GM19455 (cell line): ENCODE measurements around the gene IFT74.

Experiments used
- ATAC-seq: cut with Tn5 transposase; IDR thresholded peaks from one replicate; pipeline ENCODE4 v1.9.1; 2021; ENCODE audit not compliant: unreplicated experiment

Gene IFT74

DNA sequence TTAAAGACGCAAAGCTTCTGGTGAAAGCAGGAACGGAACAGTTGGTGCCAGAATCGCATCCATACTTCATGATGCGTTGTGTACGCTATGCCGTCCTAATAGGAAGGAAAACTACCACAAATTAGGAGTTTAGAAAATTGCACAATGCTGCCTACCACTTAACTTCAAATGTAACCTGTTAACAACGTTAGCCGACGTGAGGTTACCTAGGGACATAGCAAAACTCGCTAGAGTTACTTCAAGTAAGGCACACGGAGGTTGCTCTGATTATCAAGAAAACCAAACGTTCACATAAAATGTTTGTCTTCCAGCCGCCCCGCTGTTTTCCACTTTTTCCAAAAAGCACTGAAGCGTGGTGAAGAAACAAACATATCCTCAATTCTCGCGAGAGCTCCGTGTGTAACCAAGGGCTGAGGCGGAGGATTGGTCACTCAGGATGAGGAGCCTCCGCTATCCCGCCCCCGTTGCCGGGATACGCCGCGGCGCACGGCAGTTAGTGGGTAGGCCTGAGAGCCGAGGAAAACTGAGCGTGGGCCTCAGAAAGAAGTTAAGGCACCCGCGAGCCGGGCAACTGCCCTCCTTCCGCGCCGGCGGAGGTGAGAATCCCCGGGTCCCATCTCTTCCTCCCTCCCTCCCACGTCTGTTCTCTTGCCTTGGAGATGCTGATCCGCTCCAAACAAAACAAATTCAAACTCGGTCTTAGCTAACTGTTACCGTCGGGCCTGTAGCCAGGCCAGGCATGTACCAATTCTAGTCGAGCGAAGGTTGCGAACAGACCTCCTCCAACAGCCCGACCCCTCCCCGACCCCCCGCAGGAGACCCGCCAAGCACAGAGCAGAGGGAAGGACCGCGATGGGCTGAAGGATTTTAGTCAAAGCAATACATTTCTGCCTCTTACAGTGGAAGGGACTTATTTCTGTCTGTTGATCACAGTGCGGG, at the start of gene IFT74:
IFT74 (plus strand) TSS at position 492 of the 939 bp plus-strand sequence. CDS start 5,556 bp downstream, outside the sequence.
- peak; percentile 100 for ATAC-seq

DNA sequence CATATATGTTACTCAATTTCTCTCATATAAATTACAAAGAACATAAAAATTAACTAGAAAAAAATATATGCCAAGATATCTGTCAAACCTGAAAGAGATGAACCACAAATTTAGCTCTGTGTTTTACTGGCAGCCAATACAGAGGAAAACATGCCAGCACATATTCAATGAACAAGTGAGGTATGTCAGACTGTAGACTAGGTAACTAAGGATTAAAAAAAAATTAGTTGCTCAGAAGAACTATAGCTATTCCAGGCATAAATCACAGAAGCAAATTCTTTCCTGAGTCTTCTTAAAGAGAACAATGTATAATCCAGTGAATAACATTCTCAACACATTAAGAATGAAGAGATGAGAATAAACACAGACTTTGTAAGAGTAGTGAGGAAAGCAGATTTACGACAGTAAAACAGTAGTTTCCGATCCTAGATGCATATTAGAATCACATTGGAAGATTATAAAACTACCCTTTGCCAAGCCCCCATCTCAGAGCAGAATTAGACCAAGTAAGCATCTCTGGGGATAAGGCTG, 43.0 kb upstream of the IFT74 start:
- no peak for ATAC-seq

DNA sequence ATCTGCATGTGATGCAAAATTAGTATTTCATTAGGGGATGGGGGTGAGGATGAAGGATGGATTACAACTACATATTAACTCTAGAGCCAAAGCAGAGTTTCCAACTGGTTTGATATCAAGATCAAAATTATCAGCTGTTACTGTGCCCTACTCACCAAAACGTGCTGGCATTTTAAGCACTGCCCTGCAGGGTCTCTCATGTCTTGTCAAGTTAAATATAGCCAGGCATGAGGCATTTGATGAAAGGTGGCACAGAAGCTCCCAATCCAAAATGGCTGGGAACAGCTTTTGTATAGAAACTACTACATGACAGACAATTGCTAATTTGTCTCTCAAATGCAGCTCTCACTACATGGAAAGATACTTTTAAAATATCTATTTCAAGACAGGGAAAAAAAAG, 36.5 kb upstream of the IFT74 start:
- no peak for ATAC-seq

DNA sequence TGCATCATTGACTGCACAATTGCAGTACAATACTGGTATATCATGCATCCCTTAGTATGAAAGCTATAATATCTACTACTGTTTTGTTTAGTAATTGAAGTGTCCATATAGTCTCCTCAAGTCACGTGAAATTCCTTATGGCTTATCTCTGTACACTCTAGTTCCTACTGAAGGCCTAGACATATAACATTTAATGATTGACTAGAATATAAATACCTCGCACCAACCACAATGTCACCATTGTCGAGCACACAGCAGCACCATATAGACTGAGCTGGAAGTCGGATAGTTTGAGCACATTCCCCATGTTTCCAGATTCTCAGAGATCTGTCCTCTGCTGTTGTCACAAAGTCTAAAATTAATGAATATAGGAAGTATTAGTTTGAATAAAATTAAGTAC, 30.6 kb upstream of the IFT74 start:
- no peak for ATAC-seq

DNA sequence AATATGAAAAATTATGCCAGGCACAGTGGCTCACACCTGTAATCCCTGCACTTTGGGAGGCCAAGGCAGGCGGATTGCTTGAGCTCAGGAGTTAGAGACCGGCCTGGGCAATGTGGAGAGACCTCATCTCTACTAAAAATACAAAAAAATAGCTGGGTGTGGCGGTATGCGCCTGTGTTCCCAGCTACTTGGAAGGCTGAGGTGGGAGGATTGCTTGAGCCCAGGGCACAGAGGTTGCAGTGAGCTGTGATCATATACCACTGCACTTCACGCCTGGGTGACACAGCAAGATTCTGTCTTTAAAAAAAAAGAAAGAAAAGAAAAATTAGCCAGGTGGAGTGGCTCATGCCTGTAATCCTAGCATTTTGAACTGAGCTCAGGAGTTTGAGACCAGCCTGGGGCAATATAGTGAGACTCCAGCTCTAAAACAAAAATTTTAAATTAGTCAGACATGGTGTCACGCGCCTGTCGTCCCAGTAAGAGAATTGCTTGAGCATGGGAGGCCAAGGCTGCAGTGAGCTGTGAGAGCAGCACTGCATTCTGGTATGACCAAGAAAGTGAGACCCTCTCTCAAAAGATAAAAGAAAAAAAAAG, 27.2 kb upstream of the IFT74 start:
- no peak for ATAC-seq

DNA sequence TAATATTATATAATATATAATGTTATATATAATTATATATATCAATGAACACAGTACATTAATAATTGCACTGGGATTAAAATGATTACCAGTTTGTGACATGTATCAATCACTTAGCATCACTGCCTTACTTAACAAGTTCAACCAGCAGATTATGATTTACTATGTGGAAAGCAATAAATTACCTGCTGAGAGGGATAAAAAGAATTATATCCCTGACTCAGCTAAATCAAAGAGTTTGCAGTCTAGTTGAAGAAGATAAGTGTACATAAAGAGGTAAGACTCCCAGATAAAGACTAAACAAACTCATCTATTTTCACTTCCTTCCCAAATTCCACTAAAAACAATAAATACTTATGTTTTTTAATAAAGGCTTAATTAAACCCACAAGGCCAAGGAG, 20.4 kb upstream of the IFT74 start:
- ATAC-seq: no peak

DNA sequence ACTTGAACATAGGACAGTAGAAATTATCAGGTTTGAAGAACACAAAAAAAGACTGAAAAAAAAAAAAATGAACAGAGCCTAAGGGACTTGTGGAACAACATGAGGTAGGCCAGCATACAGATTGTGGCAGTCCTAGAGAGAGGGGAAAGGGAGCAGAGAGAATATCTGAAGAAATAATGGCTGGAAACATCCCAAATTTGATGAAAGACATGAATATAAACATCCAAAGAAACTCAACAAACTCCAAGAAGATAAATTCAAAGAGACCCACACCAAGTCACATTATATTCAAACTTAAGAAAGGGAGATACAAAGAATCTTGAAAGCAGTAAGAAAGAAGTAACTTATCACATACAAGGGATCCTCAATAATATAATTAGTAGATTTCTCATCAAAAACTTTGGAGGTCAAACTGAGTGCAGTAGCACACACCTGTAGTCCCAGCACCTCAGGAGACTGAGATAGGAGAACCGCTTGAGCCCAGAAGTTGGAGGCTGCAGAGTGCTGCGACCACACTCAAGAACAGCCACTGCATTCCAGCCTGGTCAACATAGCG, 18.3 kb upstream of the IFT74 start:
- no peak for ATAC-seq

DNA sequence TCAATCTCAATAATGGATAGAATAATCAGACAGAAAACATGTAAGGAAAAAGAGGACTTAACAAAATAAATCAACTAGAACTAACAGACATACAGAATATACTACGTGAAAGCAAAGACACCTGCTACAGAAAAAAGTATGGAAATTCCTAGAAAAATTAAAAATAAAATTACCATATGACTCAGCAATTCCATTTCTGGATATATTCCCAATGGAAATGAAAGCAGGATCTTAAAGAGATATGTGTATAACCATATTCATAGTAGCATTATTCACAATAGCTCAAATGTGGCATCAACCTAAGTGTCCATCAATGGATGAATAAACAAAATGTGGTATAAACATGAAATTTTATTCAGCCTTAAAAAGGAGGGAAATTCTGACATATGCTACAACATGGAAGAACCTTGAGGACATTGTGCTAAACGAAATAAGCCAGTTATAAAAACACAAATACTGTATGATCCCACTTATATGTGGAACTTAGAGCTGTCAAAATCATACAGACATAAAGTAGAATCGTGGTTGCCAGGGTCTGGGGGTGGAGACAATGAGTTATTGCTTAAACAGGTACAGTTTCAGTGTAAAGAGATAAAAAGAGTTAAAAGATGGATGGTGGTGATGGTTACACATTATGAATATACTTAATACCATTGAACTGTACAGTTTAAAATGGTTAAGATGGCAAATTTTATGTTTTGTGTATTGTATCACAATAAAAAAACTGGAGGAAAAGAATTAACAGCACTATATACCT, 16.1 kb upstream of the IFT74 start:
- ATAC-seq: no peak

DNA sequence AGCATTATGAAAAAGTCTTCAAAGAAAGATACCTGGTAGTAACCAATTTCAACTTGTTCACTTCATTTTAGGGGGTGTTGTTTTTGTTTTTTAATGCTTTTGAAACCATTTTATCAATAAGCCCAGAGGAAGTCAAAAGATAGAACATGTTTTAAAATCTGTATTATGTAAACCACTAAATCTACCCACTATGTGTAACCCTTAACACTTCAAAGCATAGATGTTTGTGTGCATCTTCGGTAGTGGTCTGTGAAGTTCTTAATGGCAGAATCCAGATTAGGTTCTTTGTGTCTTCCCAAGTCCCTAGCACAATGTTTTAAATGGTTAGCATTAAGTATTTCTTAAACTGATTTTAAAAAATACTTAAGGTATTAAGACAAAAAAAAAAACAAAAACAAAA, 15.4 kb upstream of the IFT74 start:
- no peak for ATAC-seq

DNA sequence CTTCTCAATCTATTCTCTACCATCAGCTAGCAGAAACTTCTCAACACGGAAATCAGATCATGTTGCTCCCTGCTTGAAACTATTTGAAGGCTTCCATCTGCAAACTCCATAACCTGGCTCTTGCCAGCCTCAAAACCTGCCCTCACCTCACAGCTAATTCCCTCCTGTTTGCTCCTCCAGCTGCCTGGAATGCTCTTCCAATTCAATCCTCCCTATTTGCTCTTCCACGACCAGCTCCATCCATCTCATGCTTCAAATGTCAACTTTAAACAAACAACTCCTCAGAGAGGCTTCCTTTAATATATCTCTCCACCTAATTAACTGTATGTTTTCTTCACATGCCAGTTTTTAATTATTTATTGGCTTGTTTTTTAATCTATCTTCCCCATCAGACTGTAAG, 10.6 kb upstream of the IFT74 start:
- no peak for ATAC-seq

DNA sequence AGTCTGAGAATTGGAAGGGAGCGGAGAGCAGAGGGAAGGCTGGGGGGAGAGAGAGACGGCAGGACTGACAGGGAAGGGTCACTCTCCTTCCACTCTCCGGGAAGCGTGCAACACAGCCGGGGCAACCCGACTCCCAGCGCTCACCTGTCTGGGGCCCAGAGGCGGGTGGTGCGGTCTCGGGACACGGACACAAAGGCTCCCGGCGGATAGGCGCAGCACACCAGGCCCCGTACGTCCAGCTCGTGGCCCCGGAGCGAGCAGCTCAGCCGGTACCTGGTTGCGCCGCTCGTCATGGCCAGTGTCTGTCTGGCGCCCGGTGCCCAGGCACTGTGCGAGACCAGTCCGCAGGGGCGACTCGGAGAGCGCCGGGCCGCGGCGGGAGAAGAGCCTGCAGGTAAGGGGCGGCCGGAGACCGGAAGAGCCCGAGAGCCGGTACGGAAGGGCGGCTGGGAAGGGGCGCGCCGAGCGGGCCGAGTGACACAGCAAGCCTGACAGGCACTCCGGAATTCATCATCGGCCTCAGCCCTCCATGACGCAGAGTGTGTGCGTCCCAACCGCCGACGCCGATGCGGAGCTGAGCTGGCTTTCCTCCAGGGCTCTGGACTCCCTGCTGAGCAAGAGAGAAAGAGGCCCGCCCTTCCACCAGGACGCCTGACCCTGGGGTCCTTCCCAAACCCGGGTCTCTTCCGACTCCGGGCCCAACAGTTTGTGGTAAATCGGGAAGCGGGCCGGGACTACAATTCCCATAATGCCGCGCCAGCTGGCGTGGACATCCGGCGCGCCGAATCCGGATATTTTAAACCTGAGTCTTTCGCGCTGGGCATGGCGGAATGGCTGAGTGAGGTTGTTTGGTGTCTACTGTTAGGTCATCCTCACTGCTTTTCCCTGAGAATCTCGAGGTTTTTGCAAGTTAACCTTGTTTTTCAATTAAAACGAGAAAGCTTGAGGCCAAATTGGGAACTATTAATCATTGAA, 9.2 kb upstream of the IFT74 start, which contains the start of gene PLAA:
PLAA (minus strand) TSS at position 490 of the 975 bp plus-strand sequence; CDS start at position 293, 197 bp downstream.
- peak; percentile 99 for ATAC-seq

DNA sequence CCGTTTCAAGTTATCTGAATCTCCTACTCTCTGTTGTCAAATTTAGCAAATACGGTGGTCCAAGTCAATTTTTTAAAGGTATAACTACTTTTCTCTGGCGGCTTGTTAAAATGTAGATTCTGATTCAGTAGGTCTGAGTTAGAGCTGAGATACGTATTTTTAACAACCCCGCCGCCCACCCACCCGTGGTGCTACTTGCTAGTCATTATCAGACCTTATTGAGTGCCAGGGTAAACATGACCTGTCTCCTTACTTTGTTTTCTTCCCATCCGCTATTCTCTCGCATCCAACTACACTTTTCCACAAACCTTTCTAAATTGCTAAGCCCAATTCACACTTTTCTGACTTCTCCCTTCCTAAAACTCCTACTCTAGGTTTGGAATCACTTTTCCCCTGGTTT, 8.5 kb upstream of the IFT74 start:
- ATAC-seq: no peak

DNA sequence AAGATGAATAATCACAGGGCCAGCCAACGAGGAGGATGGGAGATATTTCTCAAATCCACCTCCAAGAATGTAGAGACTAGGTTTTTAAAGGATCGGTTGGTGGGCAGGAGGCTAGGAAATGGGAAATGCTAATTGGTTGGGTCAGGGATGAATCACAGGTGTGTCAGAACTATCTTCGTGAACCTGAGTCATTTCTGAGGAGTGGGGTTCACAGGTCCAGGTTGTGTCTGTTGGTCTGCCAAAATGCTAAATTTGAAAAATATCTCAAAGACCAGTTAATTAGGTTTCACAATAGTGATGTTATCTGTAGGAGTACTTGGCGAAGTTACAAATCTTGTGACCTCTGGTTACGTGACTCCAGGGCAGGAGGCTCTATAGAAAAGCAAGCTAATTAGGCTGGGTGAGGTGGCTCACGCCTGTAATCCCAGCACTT, 6.6 kb upstream of the IFT74 start:
- ATAC-seq: no peak

DNA sequence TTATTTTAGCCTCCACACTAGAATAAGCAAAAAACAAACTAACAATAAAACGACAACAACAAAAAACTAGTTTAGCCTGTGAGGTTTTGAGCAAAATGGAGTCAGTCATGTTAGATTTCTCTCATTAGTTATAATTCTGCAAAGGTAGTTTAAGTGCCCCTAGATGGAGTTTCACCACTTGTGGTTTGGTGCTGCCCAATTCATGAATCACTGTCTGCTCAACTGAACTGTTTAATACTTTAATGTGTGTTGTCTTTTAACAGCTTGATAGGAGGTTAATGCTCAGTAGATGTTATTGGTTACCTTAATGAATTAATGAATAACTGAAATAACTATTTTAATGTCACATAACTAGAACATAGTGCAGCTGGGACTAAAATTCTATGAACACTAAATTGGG, 5.7 kb upstream of the IFT74 start:
- ATAC-seq: no peak

DNA sequence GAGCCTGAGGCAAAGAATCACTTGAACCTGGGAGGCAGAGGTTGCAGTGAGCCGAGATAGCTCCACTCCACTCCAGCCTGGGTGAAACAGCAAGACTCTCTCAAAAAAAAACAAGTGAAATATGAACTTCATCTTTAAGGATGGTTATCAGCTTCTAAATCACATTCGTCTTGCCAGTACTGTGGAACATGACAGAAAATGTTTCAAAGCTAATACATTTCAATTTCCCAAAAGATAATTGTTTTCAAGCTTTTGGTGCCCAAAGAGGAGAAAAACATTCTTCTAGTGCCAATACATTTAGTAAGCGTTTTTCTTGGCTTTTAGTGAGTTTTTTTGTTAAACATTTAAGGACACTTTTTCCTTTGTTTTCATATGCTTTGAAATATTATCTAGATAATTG, 4.4 kb upstream of the IFT74 start:
- ATAC-seq: no peak

DNA sequence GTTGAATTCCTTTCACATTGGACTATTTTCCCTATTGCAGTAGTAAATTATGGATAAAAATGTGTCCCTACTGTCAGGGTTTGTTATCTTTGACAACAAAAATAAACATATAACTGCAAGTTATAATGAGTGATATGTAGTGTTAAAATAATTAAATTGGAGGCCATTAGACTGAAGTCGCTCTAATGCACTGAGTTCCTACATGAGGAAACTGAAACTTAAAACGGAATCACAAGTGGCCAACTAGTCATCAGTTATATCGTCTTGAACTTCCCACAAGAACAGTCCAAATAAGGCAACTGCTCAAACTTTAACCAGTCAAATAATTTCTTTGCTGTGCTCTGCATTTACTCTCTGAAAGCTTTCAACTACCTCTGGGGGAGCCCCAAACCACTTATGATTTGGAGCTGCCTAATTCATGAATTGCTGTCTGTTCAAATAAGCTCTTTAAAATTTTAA, 2.1 kb upstream of the IFT74 start:
- no peak for ATAC-seq

DNA sequence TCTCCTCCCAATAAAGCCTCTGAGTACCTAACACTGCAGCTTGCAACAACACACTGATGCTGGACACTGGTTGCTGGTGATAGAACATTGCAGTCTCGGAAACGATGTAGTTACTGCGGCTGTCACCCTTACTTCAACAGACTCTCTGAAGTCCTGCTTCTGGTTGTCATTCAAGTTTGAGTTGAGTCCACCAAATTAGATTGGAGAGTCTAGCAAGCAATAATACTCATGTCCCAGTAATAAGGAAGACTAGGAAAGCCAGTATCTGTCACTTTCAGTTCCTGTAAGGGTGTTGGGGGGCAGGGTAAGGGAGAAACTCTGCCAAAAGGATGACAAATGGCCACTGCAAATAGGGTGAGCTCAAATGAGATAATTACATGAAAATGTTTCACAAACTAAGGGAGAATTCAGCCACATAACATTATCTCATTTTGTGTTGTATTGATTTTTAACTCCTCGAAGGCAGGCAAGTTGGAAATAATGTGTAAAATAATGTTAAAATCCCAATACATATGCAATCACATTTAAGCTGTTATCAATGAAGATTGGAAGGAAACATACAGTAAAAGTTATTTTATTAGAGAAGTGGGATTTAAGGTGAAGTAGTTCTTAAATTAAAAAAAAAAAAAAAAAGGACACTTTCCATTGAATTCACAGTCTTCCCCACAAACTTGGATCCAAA, 849 bp upstream of the IFT74 start:
- ATAC-seq: no peak

DNA sequence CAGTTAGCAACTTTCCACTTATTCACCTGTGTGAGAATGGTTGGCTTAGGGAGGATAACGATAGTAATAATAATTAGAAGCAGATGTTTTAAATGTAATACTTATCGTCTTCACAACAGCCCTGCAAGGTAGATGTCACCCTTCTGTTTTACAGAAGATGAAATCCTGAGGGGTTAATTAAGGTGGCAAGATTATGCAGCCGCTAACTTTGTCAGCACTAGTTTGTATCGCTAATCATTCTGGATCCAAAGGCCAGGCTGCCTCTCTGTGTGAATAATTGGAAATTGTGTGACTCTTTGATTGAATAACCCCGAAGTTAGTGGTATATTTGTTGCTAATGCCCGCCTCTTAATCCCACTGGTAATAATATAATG, 635 bp downstream of the IFT74 start:
- no peak for ATAC-seq

DNA sequence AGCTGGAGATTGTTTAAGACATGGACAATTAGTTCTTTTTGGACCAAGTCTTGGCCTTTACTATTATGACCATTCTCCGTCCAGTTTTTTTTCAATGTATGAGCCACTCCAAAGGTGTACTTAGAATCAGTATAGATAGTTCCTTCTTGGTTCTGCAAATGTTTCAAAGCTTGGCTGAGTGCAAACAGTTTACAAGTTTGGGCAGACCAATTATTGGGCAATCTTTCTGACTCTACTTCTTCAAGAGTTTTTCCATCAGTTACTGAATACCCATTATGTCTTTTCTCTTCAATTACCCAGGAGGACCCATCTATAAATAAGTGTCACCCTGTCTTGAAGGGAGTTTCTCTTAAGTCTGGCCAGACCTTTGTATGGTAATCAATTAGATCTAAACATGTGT, 15.5 kb downstream of the IFT74 start:
- no peak for ATAC-seq
